NCI-H2171 treated with DMSO at 0.1 percent for 48 hours (cell line): ENCODE measurements around the gene ZNF668.
"Not testable (repeated sequence)": the region's sequence is repeated elsewhere in the genome, so short reads cannot be mapped to it uniquely, and the experiment has no call there.

ENCODE experiments used
- DNase-seq: peaks from one replicate; lab custom pipeline; 2025; lab: John Stamatoyannopoulos, UW

The ZNF668 gene

GRCh38 chr16:31013292-31013691 is 60.7 kb downstream of the ZNF668 start:
- not testable (repeated sequence) for DNase-seq

- not testable (repeated sequence) for DNase-seq
Observed at GRCh38 chr16:31011815-31012214, 62.2 kb downstream of the ZNF668 start.
